GM19193 (cell line): ENCODE measurements around the gene GPX6.

ENCODE experiments used
- POLR2A ChIP-seq: IDR thresholded peaks from 4 replicates; pipeline ENCODE4 v1.6.1; 2011; ENCODE audit not compliant: insufficient read depth, insufficient read length; ENCODE audit errors: extremely low read depth

The GPX6 gene

GRCh38 chr6:28537065-28537464 is 21.5 kb upstream of the GPX6 start:
- no peak for TF ChIP-seq POLR2A

- TF ChIP-seq POLR2A: no peak
Observed at GRCh38 chr6:28534875-28535274, 19.3 kb upstream of the GPX6 start.

GRCh38 chr6:28534306-28534705 is 18.7 kb upstream of the GPX6 start:
- TF ChIP-seq POLR2A: no peak

GRCh38 chr6:28531479-28532128 is 16.0 kb upstream of the GPX6 start:
- TF ChIP-seq POLR2A: no peak

GRCh38 chr6:28530777-28531176 is 15.2 kb upstream of the GPX6 start:
- no peak for TF ChIP-seq POLR2A

GRCh38 chr6:28525496-28526039 is 10.0 kb upstream of the GPX6 start, which contains the start of gene GPX5:
TSS of gene GPX5 (plus strand) at chr6:28525881. CDS start at chr6:28526014, 133 bp downstream.
- TF ChIP-seq POLR2A: no peak

DNA sequence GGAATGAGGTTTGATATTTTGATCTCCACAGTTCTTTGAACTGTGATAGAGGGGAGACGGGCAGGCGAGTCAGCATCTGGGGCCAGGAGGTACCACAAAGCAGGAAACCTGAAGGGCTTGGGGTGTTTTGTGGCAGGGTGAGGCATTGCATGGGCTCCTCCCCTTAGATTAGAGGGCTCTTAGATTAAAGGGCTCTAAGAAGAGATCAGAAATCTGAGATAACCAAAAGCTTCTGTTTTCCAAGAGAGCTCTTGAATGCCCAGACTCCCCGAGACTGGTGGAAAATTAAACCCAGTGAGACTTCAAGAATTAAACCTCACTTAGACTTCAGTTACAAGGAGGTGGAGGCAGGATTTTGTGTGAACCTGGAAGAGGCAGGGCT is 7.6 kb upstream of the GPX6 start:
- no peak for TF ChIP-seq POLR2A

GRCh38 chr6:28522594-28523240 is 7.1 kb upstream of the GPX6 start:
- TF ChIP-seq POLR2A: no peak

- no peak for TF ChIP-seq POLR2A
Observed at GRCh38 chr6:28517964-28518363, 2.4 kb upstream of the GPX6 start.

- TF ChIP-seq POLR2A: no peak
Observed at GRCh38 chr6:28511628-28512300, 3.8 kb downstream of the GPX6 start.

DNA sequence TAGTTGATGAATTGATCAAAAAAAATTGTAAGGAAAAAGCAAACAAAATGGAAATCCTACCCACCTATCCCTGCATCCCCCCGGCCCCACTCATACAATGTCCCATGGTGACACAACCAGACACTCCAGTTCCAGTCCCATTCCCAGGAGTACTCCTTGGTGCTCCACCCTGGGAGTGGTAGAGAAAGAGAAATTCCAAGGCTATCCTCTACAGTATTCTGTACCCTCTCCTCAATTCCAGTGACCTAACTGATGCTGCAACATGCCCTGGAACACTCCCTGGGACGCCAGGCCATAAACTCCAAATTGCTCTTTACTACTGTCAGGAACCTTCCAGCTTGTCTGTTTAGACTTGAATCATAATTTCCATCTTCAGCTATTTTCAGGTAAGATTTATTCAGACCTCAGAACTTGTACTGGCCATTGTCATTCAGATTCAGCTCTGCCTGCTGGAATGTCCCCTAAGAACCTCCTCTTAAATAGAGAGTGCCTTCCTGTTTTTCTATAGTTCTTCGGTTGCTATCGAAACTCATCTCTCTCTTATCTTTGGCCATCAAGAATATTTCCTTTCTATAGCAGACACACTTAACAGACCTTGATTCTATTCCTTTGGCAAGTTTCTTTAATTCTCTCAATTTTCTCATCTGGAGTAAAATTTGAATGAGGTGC is 8.7 kb downstream of the GPX6 start:
- no peak for TF ChIP-seq POLR2A

DNA sequence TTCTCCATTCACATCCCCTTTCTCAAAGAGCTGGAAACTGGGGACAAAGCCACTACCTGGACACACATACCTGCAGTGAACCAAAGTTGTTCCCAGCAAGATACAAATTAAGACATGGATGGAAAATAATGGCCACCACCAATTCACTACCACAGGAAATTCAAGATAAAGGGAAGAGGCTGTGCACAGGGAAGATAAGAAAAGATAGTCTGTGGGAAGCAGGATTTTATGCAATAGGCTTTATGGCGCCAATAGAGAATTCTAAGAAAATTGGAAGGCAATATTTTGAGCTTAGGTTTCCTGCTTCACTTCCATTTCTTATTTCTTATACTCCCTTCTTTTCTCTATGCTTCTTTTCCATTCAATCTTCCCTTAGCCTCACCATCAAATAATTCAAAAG is 9.9 kb downstream of the GPX6 start:
- TF ChIP-seq POLR2A: no peak

GRCh38 chr6:28501259-28501658 is 14.3 kb downstream of the GPX6 start:
- TF ChIP-seq POLR2A: no peak

DNA sequence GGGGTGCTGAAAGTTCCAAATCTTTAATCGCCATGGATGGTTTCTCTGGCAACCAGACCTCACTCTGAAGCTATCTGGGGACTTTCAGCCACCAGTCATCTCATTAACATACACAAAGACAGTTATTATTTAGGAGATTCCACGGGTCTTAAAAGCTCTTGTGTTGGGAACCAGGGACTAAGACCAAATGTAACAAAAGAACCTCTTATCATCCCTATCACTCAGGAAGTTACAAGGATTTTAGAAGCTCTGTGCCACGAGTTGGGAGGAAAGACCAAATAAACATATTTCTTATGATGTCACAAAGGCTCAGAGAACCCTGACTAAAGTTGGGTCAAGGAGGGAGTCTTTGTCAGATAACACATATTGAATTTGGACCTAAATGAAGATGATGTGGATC is 17.7 kb downstream of the GPX6 start:
- TF ChIP-seq POLR2A: no peak

GRCh38 chr6:28497306-28497705 is 18.3 kb downstream of the GPX6 start:
- no peak for TF ChIP-seq POLR2A
